Activated CD4-positive, alpha-beta memory T cell treated with anti-CD3 and anti-CD28 coated beads, Interleukin-2, amount 10 ng/mL, durations not matched to agents 7 days and 5 days (primary cell): ENCODE data around the gene HEMGN. TPM values are rescaled to one million over a fixed set of nuclear protein-coding genes. Genes with fewer than 3 reads are reported as not detected.

Experiments
- CTCF ChIA-PET: fragments of 350-600 bp; sonication (Branson Sonifier 250); formaldehyde crosslinking; loops from one replicate; lab custom pipeline; 2021; ENCODE audit warnings: antibody characterized with exemption, inconsistent platforms; lab: Charles Lee
- POLR2A ChIA-PET: fragments of 350-600 bp; sonication (Branson Sonifier 250); formaldehyde crosslinking; loops from one replicate; lab custom pipeline; 2021; ENCODE audit warnings: antibody characterized with exemption; lab: Charles Lee
- DNase-seq: peaks from one replicate; pipeline ENCODE4 v3.0.0-alpha.2; 2020
- H3K27ac Mint-ChIP-seq: one replicate; pipeline ENCODE4 v1.8.0; 2021; ENCODE audit warnings: mild to moderate bottlenecking, mixed read lengths
- H3K27me3 Mint-ChIP-seq: one replicate; pipeline ENCODE4 v1.8.0; 2021; ENCODE audit warnings: mixed read lengths
- H3K36me3 Mint-ChIP-seq: one replicate; pipeline ENCODE4 v1.8.0; 2021; ENCODE audit warnings: low read depth, mixed read lengths
- H3K4me1 Mint-ChIP-seq: one replicate; pipeline ENCODE4 v1.8.0; 2021; ENCODE audit warnings: mixed read lengths
- H3K4me3 Mint-ChIP-seq: one replicate; pipeline ENCODE4 v1.8.0; 2021; ENCODE audit warnings: mild to moderate bottlenecking, mixed read lengths
- H3K9me3 Mint-ChIP-seq: one replicate; pipeline ENCODE4 v1.8.0; 2021; ENCODE audit warnings: mixed read lengths
- total RNA-seq, 2 experiments: library from RNA; stranded (reverse); gene quantifications; one replicate each; pipeline ENCODE4 v1.2.3, GENCODE V29; 2021

The HEMGN gene
- total RNA-seq, 2 experiments from 2014 or later, result 0.53 to 0.83 TPM

DNA sequence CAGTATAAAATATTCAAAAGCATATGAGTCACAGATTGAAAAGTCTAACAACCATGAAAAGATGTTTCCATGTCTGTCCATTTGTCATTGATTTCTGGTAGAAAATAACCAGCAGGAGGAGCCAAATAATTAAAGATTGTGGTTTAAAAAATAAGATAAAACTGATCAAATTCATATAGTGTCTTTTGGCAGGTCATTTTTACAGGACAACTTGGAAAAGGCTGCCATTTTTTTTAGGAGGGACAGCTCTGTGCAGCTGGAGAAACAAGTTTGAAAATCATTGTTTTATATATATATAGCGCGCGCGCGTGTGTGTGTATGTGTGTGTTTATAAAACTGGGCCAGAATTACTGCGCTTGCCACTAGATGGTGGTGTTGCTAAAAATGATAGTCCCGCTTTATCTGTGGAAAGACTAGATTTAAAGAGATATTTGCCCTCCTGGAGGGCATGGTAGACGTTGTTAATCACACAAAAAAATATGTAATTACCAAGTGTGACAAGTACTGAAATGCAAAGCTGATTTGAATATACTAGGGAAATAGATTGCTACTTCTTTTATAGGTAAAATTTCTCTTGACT lies 14.4 kb downstream of the HEMGN start:
- POLR2A ChIA-PET, result interaction anchor here (0.7 to 8.1 kb wide), 18 partner anchors 15 to 437 kb away, joined by 3 to 360 read pairs (median 10); partner anchors contain the start of genes ANP32B, HEMGN, NANS and TBC1D2
- peaks cover 9% of the 10 kb centered on the region for H3K36me3 Mint-ChIP-seq
- H3K27ac Mint-ChIP-seq, result peak overlapping the region; percentile 98
- peaks cover 46% of the 10 kb centered on the region for H3K4me1 Mint-ChIP-seq
- DNase-seq, result peak; percentile 82
- H3K4me3 Mint-ChIP-seq, result peak overlapping the region; percentile 93
- peaks cover 4% of the 10 kb centered on the region for H3K27me3 Mint-ChIP-seq
- CTCF ChIA-PET, result interaction anchor here (0.6 to 9.2 kb wide), 38 partner anchors 9 to 340 kb away, joined by 3 to 175 read pairs (median 6); partner anchors contain the start of genes ANP32B, NANS and TBC1D2
- H3K9me3 Mint-ChIP-seq, result no peaks in the 10 kb centered on the region

DNA sequence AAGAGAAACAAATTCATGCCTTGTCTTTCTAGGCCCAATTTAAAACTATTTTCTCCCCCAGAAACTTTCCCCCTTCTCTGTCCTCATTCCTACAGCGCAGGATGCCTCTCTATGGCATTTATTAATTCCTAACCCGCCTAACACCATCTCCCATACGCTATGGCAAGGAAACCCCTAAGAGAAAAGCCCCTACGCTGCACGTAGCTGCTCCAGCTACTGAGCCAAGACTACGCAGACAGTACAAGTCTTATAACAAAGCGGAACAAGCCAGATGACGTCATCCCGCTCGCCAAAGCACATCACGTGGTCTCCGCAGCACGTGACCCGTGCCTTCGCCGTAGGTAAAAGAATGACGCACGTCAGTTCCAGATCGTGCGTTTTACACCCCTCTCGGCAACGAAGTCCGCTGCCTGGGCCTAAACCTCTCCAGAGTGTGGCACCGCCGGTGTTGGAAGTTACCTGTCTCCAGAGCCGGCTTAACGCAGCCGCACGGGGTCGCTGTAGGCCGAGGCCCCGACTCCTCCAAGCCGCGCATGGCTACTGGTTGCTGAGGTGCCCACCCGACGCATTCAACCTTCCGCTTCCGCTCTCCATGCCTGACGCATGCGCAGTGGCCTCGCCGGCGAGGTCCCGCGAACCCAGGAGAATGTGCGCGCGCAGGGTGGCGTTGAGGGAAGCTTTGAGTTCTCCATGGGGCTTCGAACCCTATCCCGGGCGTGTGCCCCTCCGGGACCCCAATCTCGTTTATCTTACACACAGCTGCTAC lies 15.8 kb downstream of the HEMGN start, which contains the start of gene TRMO:
TRMO (minus strand) TSS at position 542 of the 766 bp plus-strand sequence; CDS start at position 535, 7 bp downstream.
- Mint-ChIP-seq H3K36me3 (peaks cover 11% of the 10 kb centered on the region), H3K4me1 (peaks cover 51% of the 10 kb centered on the region), H3K9me3 (no peaks in the 10 kb centered on the region), H3K27me3 (peaks cover 4% of the 10 kb centered on the region), H3K27ac (peak within 1 kb of the TSS; percentile 98), H3K4me3 (peak within 1 kb of the TSS; percentile 93)
- ChIA-PET CTCF (interaction anchor here (0.6 to 9.2 kb wide), 37 partner anchors 8 to 391 kb away, joined by 3 to 175 read pairs (median 6); partner anchors contain the start of genes ANP32B, NANS and TBC1D2), POLR2A (interaction anchor here (0.6 to 8.1 kb wide), 42 partner anchors 8 to 497 kb away, joined by 3 to 360 read pairs (median 6); partner anchors contain the start of genes ANP32B, HEMGN, NANS and NCBP1)
- peak; percentile 98 for DNase-seq

DNA sequence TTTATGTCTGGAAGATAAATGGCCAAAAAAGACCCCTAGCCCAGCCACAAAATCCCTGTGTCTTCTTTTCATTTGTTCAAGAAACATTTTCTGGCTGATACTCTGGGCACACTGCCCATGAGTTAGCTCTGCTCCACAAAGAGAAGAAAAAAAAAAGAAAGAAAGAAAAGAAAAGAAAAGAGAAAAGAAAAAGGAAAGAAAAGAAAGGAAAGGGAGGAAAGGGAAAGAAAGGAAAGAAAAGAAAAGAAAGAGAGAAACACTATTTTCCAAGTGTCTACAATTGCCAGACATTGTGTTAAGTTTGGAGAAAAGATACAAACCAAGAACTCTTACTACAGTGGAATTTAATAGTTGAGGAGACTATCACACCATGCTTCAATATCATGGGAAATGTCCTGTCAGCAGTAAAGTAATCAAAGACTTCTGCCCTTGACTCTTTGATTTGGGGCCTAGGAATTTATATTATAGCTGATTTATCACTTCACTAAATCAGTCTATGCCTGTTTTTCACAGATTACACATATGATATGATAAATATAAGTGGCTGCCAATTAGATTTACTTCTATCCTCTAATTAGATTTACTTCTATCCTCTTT lies 18.7 kb downstream of the HEMGN start:
- Mint-ChIP-seq H3K9me3 (no peaks in the 10 kb centered on the region), H3K27ac (peak overlapping the region; percentile 98), H3K27me3 (no peaks in the 10 kb centered on the region), H3K36me3 (peaks cover 33% of the 10 kb centered on the region), H3K4me1 (peaks cover 64% of the 10 kb centered on the region), H3K4me3 (peak overlapping the region; percentile 93)
- no peak for DNase-seq
- ChIA-PET POLR2A (interaction anchor here (3.7 to 8.1 kb wide), 8 partner anchors 13 to 337 kb away, joined by 11 to 360 read pairs (median 39); partner anchors contain the start of genes ANP32B, NANS, NCBP1 and TBC1D2), CTCF (interaction anchor here (0.7 to 9.2 kb wide), 4 partner anchors 10 to 63 kb away, joined by 3 to 175 read pairs (median 12); no protein-coding TSS in a partner anchor)

DNA sequence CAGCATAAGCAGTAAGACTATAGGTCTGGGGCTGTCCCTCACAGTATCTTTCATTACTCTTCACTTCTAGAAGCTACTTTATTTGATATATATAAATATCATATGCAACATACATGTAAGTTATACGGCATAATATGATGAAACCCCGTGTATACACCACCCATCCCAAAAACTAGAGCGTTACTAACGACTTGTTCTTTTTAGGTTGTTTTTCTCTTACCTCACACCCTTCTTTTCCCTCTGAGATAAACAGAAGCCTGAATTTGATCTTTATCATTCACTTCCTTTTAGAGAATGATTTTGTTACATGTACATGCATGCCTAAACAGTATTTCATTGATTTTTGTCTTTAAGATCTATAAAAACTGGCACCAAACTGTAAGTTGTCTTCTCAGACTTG lies 19.4 kb downstream of the HEMGN start:
- H3K4me1 Mint-ChIP-seq, result peaks cover 62% of the 10 kb centered on the region
- H3K4me3 Mint-ChIP-seq, result peak overlapping the region; percentile 93
- no peaks in the 10 kb centered on the region for H3K9me3 Mint-ChIP-seq
- H3K27me3 Mint-ChIP-seq, result no peaks in the 10 kb centered on the region
- peak overlapping the region; percentile 98 for H3K27ac Mint-ChIP-seq
- H3K36me3 Mint-ChIP-seq, result peaks cover 38% of the 10 kb centered on the region
- ChIA-PET CTCF (interaction anchor here (0.6 to 9.2 kb wide), 5 partner anchors 15 to 116 kb away, joined by 3 to 175 read pairs (median 3); no protein-coding TSS in a partner anchor), POLR2A (interaction anchor here (4.6 to 8.1 kb wide), 3 partner anchors 13 to 285 kb away, joined by 34 to 360 read pairs (median 180); partner anchors contain the start of genes ANP32B, NCBP1 and TSTD2)
- no peak for DNase-seq

DNA sequence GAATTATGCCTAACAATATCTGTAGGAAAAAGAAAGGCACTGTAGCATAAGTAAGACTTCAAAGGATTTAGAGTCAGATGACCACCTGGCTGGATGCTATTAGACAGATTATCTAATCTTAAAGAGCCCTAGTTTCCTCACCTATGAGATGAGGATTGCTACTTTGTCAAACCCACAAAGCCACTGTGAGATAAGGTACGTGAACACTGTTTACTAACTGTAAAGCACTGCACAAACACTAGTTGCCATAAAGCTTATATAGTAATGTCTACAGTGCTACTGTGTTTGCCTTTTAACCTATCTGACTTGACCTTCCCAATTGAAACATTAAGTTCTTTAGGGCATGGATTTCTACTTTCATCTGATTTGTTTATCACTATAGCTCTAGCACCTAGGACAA lies 26.0 kb downstream of the HEMGN start:
- ChIA-PET CTCF (interaction anchor here (0.8 to 2.9 kb wide), 4 partner anchors 11 to 22 kb away, joined by 3 to 15 read pairs (median 6); partner anchors contain the start of gene TRMO), POLR2A (interaction anchor here (0.9 to 13.4 kb wide), 4 partner anchors 8 to 72 kb away, joined by 3 to 360 read pairs (median 3); partner anchors contain the start of gene TRMO)
- no peaks in the 10 kb centered on the region for H3K27me3 Mint-ChIP-seq
- H3K27ac Mint-ChIP-seq, result no peak overlapping the region
- H3K9me3 Mint-ChIP-seq, result no peaks in the 10 kb centered on the region
- no peak overlapping the region for H3K4me3 Mint-ChIP-seq
- peaks cover 77% of the 10 kb centered on the region for H3K36me3 Mint-ChIP-seq
- DNase-seq, result no peak
- H3K4me1 Mint-ChIP-seq, result peaks cover 62% of the 10 kb centered on the region

DNA sequence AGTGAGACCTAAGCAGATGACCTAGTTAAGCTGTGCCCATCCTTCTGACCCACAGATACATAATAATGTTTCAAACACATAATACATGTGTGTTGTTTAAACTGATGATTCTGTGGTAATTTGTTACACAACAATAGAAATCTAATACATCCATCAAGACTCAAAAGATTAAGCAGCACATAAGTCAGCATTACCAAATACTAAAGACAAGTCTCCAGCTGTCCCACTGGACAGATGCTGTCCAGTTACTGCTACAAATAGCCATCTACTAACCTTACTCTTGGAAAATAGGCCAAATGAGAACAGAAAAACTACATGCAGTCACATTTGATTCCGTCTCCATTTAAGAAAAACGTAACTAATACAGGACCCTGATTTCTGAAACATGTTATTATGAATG lies 26.4 kb downstream of the HEMGN start:
- H3K36me3 Mint-ChIP-seq, result peaks cover 75% of the 10 kb centered on the region
- H3K27me3 Mint-ChIP-seq, result no peaks in the 10 kb centered on the region
- POLR2A ChIA-PET, result interaction anchor here (0.9 to 13.4 kb wide), 4 partner anchors 9 to 72 kb away, joined by 3 to 360 read pairs (median 3); partner anchors contain the start of gene TRMO
- peaks cover 63% of the 10 kb centered on the region for H3K4me1 Mint-ChIP-seq
- H3K27ac Mint-ChIP-seq, result no peak overlapping the region
- no peak for DNase-seq
- no peak overlapping the region for H3K4me3 Mint-ChIP-seq
- CTCF ChIA-PET, result interaction anchor here (0.8 to 2.9 kb wide), 3 partner anchors 10 to 21 kb away, joined by 3 to 15 read pairs (median 10); partner anchors contain the start of gene TRMO
- no peaks in the 10 kb centered on the region for H3K9me3 Mint-ChIP-seq

DNA sequence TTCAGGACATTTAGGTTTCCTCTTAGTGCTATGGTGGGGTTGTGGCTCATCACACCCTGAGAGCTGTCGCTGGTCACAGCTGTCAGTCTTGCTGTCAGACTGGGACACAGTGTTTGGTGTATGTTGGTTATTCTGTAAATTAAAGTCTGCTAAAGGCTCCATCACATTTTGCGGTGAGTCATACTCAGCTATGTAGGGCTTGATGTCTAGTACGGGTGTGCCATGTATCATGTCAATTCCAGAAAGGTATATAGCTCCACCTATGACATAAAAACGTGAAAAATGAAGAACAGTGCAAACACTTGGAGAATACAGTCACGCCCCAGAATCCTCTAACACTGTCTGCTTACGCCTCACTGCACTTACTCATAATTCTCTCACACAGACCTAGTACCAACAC lies 27.6 kb downstream of the HEMGN start:
- H3K4me3 Mint-ChIP-seq, result no peak overlapping the region
- H3K27me3 Mint-ChIP-seq, result no peaks in the 10 kb centered on the region
- H3K4me1 Mint-ChIP-seq, result peaks cover 70% of the 10 kb centered on the region
- peaks cover 69% of the 10 kb centered on the region for H3K36me3 Mint-ChIP-seq
- no peak for DNase-seq
- H3K9me3 Mint-ChIP-seq, result no peaks in the 10 kb centered on the region
- peak overlapping the region; percentile 76 for H3K27ac Mint-ChIP-seq
- CTCF ChIA-PET, result interaction anchor here (1.0 to 2.9 kb wide), 2 partner anchors 10 kb away, joined by 5 to 16 read pairs; no protein-coding TSS in a partner anchor
- POLR2A ChIA-PET, result interaction anchor here (13.4 kb wide), 1 partner anchor 10 kb away, joined by 360 read pairs; the partner anchor contains the start of gene TRMO

DNA sequence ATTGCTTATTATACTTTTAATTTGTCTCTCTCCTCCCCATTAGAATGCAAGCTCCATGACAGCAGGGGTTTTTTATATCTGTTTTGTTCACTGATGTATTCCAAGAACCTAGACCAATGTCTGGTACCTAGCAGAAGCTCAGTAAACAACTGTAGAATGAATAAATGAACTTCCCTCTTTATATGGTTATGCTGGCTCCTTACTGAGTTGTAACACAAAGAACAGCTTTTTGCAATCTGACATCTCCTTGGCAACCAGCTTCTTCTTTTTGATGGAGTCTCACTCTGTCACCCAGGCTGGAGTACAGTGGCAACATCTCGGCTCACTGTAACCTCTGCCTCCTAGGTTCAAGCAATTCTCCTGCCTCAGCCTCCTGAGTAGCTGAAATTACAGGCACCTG lies 29.3 kb downstream of the HEMGN start:
- POLR2A ChIA-PET, result interaction anchor here (13.4 kb wide), 1 partner anchor 12 kb away, joined by 360 read pairs; the partner anchor contains the start of gene TRMO

DNA sequence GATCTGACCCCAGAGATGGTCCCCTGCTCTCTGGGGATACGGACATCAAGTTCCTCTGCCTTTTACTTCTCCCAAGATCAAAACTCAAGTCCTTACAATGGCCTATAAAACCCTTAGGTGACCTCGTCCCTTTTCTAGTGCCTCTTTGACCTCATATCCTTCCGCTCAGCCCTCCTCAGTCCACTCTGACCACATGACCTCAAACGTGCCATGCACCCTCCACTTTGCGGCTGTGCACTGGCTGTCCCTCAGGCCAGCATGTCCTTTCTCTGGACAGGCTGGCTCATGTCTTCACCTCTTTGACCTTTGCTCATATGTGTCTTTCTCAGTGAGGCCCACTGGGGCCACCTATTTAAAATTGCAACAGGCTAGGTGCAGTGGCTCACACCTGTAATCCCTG lies 30.3 kb downstream of the HEMGN start:
- no peaks in the 10 kb centered on the region for H3K27me3 Mint-ChIP-seq
- no peaks in the 10 kb centered on the region for H3K9me3 Mint-ChIP-seq
- ChIA-PET POLR2A (interaction anchor here (1.8 to 13.4 kb wide), 2 partner anchors 13 to 78 kb away, joined by 5 to 360 read pairs; partner anchors contain the start of gene TRMO), CTCF (interaction anchor here (1.6 to 8.5 kb wide), 2 partner anchors 10 to 13 kb away, joined by 9 to 175 read pairs; partner anchors contain the start of gene TRMO)
- peak overlapping the region; percentile 99 for H3K27ac Mint-ChIP-seq
- H3K4me3 Mint-ChIP-seq, result peak overlapping the region; percentile 38
- no peak for DNase-seq
- H3K4me1 Mint-ChIP-seq, result peaks cover 79% of the 10 kb centered on the region
- H3K36me3 Mint-ChIP-seq, result peaks cover 53% of the 10 kb centered on the region

More for the DNA sequence above, 29.3 kb downstream of the HEMGN start:
- Mint-ChIP-seq H3K27ac (peak overlapping the region; percentile 52), H3K9me3 (no peaks in the 10 kb centered on the region), H3K4me3 (no peak overlapping the region), H3K27me3 (no peaks in the 10 kb centered on the region), H3K36me3 (peaks cover 56% of the 10 kb centered on the region), H3K4me1 (peaks cover 73% of the 10 kb centered on the region)
- no peak for DNase-seq
- CTCF ChIA-PET, result interaction anchor here (1.3 to 2.9 kb wide), 4 partner anchors 9 to 19 kb away, joined by 3 to 16 read pairs (median 8); no protein-coding TSS in a partner anchor

DNA sequence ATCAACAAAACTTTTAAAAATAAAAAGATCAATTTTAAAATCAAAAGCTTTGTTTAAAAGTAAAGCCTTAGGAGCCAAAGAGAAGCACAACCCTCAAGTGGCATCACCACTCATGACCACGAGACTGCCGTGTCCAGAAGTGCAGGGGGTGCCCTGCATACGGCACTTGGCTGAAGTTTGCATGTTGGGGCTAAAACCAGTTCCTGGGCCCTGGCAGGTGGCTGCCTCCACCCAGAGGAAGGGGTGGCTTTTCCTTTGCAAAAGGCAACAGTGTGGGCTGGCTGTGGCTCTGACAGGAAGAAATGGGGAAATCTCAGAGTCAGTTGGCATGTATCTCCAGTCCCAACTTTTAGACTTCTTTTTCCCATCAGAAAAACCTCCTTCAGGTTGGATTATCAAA lies 30.9 kb downstream of the HEMGN start:
- no peaks in the 10 kb centered on the region for H3K27me3 Mint-ChIP-seq
- DNase-seq, result peak; percentile 38
- H3K4me1 Mint-ChIP-seq, result peaks cover 78% of the 10 kb centered on the region
- H3K9me3 Mint-ChIP-seq, result no peaks in the 10 kb centered on the region
- peak overlapping the region; percentile 72 for H3K4me3 Mint-ChIP-seq
- peaks cover 50% of the 10 kb centered on the region for H3K36me3 Mint-ChIP-seq
- ChIA-PET POLR2A (interaction anchor here (1.0 to 13.4 kb wide), 5 partner anchors 9 to 349 kb away, joined by 3 to 360 read pairs (median 5); partner anchors contain the start of genes TBC1D2 and TRMO), CTCF (interaction anchor here (8.5 kb wide), 1 partner anchor 13 kb away, joined by 175 read pairs; the partner anchor contains the start of gene TRMO)
- peak overlapping the region; percentile 99 for H3K27ac Mint-ChIP-seq

DNA sequence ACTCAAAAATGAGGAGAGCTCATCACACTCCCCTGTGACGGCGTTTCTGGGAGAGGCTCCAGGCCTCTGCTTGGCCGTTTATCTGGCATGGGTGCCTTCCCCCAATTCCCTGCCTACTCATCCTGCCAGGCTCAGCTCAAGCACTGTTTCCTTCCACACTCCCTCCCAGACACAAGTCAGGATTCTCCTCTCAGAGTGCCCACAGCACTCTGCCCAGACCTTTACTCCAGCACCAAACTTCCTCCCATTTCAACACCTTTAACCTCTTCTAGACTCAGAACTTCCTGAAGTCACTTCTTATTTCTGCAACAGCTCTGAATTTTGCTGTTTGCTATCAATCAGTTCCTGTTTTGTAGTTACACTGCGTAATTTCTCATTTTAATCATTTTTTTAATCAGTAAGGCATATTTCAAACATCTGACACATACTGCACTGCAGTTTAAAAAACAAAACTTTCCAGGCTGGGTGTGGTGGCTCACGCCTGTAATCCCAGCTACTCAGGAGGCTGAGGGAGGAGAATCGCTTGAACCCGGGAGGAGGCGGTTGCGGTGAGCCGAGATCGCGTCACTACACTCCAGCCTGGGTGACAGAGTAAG lies 31.6 kb downstream of the HEMGN start:
- Mint-ChIP-seq H3K36me3 (peaks cover 45% of the 10 kb centered on the region), H3K9me3 (no peaks in the 10 kb centered on the region), H3K4me3 (peak overlapping the region; percentile 72), H3K27ac (peak overlapping the region; percentile 99), H3K4me1 (peaks cover 78% of the 10 kb centered on the region), H3K27me3 (no peaks in the 10 kb centered on the region)
- ChIA-PET CTCF (interaction anchor here (1.0 to 8.5 kb wide), 4 partner anchors 9 to 77 kb away, joined by 3 to 175 read pairs (median 13); partner anchors contain the start of genes ANP32B and TRMO), POLR2A (interaction anchor here (0.7 to 13.4 kb wide), 10 partner anchors 10 to 350 kb away, joined by 3 to 360 read pairs (median 4); partner anchors contain the start of genes ANP32B, NCBP1, TBC1D2 and TRMO)
- peak; percentile 66 for DNase-seq
